ENCODE results near the gene DACH1.

- no peak for TF ChIP-seq CTCF (IDR thresholded peaks at IDR 0.05; ENCODE audit: insufficient read depth, low read depth, low read length)
- no peak for TF ChIP-seq EZH2 (IDR thresholded peaks at IDR 0.05; ENCODE audit: insufficient read depth, low read length)
These were observed 49.7 kb downstream of the DACH1 start for GRCh38 chr13:71817335-71817734.
